ENCODE measurements around the gene FXYD5.

FXYD5 gene

GRCh38 chr19:35216833-35217648, 62.5 kb downstream of the FXYD5 start:
- peak; percentile 46 for DNase-seq

GRCh38 chr19:35217649-35217990, 63.1 kb downstream of the FXYD5 start:
- no peak for DNase-seq

- no peak for DNase-seq
These were observed 64.5 kb downstream of the FXYD5 start for GRCh38 chr19:35219008-35219407.

Data from stimulated activated CD4-positive, alpha-beta T cell treated with anti-CD3 and anti-CD28 coated beads, Interleukin-4, amount 100 ng/mL, for 24 hours (primary cell).